Measurements from ENCODE around the gene SLC27A3. TPM values are rescaled to one million over a fixed set of nuclear protein-coding genes. Genes with fewer than 3 reads are reported as not detected.

SLC27A3 gene
- total and polyA plus RNA-seq, 9 of the 15 experiments (the other 6 are each of a cell fraction or from before 2014, with no cell fraction given) = 0.57 to 5.2 (median 2.8) TPM

DNA sequence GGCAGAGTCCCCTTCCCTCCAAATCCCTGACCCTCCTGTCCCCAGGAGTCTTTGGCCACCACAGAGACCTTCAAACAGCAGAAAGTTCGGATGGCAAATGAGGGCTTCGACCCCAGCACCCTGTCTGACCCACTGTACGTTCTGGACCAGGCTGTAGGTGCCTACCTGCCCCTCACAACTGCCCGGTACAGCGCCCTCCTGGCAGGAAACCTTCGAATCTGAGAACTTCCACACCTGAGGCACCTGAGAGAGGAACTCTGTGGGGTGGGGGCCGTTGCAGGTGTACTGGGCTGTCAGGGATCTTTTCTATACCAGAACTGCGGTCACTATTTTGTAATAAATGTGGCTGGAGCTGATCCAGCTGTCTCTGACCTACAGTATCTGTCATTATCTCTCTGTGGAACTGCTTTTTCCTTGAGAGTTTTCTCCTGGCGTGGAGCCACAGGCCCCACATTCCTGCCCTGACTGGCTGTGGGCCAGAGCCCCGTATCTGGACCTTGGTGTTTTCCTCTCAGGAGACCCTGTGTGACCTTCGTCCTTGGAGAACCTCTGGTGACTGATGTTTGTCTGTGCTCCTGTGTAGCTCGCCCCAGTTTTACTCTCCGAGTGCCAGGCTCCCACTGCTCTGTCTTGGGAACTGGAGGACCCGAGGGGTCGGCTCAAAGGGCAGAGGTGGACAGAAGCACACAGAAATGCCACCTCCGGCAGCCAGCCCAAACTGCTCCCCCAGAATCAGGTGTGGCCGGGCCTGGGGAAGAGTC is 4.8 kb downstream of the SLC27A3 start (continued):
- TF ChIP-seq ARID3B (CRISPR knock-in tag; IDR thresholded peaks at IDR 0.05; ENCODE audit: borderline replicate concordance) (no peak), POLR3G (IDR thresholded peaks at IDR 0.05; ENCODE audit: extremely low read depth, insufficient read length, insufficient replicate concordance) (no peak), PRMT5 (CRISPR knock-in tag; IDR thresholded peaks at IDR 0.05) (no peak), ZKSCAN1 (IDR thresholded peaks at IDR 0.05; ENCODE audit: low read depth, low read length) (no peak), GABPB2 (CRISPR knock-in tag; conservative IDR thresholded peaks at IDR 0.05) (no peak), ESRRA (IDR thresholded peaks at IDR 0.05; ENCODE audit: borderline replicate concordance, low read depth) (peak; percentile 76; the same call in 1 of the 2 replicates), MCM3 (IDR thresholded peaks at IDR 0.05) (no peak), ZNF507 (tag; conservative IDR thresholded peaks at IDR 0.05) (no peak), POLR2H (tag; IDR thresholded peaks at IDR 0.05; ENCODE audit: low read depth) (no peak), NR2C2 (CRISPR knock-in tag; IDR thresholded peaks at IDR 0.05) (no peak), NR2C2 (tag; IDR thresholded peaks at IDR 0.05) (peak; percentile 31; the same call in 1 of the 2 replicates), CBFA2T2 (conservative IDR thresholded peaks at IDR 0.05) (no peak), SMARCB1 (IDR thresholded peaks at IDR 0.05; ENCODE audit: insufficient read length, low read depth) (no peak), NFIC (IDR thresholded peaks at IDR 0.05) (peak; percentile 76), FOXA1 (IDR thresholded peaks at IDR 0.05; ENCODE audit: borderline replicate concordance) (no peak), NEUROD1 (IDR thresholded peaks at IDR 0.05; ENCODE audit: borderline replicate concordance, low read depth, low read length, partially characterized antibody) (no peak), NR4A1 (CRISPR knock-in tag; IDR thresholded peaks at IDR 0.05) (no peak), NR4A1 (tag; IDR thresholded peaks at IDR 0.05) (no peak)
- TF ChIP-seq, protein P1, sequence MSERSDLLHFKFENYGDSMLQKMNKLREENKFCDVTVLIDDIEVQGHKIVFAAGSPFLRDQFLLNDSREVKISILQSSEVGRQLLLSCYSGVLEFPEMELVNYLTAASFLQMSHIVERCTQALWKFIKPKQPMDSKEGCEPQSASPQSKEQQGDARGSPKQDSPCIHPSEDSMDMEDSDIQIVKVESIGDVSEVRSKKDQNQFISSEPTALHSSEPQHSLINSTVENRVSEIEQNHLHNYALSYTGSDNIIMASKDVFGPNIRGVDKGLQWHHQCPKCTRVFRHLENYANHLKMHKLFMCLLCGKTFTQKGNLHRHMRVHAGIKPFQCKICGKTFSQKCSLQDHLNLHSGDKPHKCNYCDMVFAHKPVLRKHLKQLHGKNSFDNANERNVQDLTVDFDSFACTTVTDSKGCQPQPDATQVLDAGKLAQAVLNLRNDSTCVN (CRISPR knock-in tag; IDR thresholded peaks at IDR 0.05) = no peak
- TF ChIP-seq, protein P2, sequence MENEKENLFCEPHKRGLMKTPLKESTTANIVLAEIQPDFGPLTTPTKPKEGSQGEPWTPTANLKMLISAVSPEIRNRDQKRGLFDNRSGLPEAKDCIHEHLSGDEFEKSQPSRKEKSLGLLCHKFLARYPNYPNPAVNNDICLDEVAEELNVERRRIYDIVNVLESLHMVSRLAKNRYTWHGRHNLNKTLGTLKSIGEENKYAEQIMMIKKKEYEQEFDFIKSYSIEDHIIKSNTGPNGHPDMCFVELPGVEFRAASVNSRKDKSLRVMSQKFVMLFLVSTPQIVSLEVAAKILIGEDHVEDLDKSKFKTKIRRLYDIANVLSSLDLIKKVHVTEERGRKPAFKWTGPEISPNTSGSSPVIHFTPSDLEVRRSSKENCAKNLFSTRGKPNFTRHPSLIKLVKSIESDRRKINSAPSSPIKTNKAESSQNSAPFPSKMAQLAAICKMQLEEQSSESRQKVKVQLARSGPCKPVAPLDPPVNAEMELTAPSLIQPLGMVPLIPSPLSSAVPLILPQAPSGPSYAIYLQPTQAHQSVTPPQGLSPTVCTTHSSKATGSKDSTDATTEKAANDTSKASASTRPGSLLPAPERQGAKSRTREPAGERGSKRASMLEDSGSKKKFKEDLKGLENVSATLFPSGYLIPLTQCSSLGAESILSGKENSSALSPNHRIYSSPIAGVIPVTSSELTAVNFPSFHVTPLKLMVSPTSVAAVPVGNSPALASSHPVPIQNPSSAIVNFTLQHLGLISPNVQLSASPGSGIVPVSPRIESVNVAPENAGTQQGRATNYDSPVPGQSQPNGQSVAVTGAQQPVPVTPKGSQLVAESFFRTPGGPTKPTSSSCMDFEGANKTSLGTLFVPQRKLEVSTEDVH (IDR thresholded peaks at IDR 0.05; ENCODE audit: low read depth, partially characterized antibody) = no peak
- TF ChIP-seq, protein P3, sequence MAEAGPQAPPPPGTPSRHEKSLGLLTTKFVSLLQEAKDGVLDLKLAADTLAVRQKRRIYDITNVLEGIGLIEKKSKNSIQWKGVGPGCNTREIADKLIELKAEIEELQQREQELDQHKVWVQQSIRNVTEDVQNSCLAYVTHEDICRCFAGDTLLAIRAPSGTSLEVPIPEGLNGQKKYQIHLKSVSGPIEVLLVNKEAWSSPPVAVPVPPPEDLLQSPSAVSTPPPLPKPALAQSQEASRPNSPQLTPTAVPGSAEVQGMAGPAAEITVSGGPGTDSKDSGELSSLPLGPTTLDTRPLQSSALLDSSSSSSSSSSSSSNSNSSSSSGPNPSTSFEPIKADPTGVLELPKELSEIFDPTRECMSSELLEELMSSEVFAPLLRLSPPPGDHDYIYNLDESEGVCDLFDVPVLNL (CRISPR knock-in tag; IDR thresholded peaks at IDR 0.05; ENCODE audit: low read depth) = no peak

Measured in K562 (cell line).